UCSD-AML1 (cell line): ENCODE results near the gene EVA1A.
"Not testable (repeated sequence)": the region's sequence is repeated elsewhere in the genome, so short reads cannot be mapped to it uniquely, and the experiment has no call there.

Source experiments
- DNase-seq: peaks from one replicate; lab custom pipeline; 2025; ENCODE audit not compliant: unreplicated experiment; lab: John Stamatoyannopoulos, UW

EVA1A gene

DNA sequence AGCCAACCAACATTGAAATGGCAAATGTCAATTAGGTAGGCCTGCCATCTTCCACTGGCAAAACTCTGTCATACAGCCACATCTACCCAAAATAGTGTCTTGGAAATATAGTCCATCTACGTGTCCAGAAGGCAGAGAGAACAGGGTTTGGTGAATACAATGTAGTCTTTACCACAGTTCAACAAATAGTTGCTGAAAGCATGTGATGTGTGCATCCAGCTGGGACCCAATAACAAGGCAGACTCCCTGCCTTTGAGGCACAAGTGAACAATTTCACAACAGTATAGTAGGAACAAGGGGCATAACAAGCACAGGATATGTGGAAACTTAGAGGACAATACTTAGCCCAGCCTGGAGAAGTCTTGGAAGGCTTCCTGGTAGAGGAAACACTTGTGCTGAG is 72.6 kb downstream of the EVA1A start:
- no peak for DNase-seq

DNA sequence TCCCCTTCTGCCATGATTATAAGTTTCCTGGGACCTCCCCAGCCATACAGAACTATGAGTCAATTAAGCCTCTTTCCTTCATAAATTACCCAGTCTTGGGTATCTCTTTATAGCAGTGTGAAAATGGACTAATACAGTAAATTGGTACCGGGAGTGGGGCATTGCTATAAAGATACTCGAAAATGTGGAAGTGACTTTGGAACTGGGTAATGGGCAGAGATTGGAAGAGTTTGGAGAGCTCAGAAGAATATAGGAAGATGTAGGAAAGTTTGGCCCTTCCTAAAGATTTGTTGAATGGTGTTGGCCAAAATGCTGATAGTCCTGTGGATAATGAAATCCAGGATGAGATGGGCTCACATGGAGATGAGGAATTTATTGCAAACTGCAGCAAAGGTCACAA is 74.0 kb downstream of the EVA1A start:
- DNase-seq = not testable (repeated sequence)

DNA sequence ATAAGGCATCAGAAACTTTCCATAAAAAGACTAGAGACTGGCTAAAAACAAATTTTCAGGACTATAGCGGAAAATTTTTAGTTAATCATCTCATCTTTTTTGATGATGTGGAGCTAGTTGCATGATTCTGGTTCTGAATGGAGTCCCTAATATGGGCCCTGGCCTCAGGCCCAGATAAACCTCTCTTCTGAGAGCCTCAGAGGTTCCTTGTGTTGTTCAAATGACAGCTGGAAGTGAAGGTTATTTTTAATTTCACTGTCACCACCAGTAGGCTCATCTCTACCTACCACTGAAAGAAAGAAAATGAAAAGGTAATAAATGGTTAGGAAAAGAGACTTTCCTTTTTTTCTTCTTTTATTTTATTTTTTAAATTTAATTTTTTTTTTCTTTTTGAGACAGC is 75.9 kb downstream of the EVA1A start:
- no peak for DNase-seq

DNA sequence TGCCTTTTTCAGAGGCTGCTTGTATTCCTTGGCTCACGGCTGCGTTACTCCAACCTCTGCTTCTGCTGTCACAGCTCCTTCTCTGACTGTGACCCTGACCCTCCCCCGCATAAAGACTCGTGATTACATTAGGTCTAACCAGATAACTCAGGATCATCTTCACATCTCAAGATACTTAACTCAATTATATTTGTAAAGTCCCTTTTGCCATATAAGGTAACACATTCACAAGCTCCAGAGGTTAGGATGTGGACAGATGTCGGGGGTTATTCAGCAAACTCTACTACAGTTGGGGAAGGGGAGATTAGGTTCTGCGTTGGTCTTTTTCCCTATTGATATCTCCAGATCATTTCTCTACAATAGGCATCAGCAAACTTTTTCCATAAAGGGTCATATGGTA is 76.9 kb downstream of the EVA1A start:
- DNase-seq = no peak

DNA sequence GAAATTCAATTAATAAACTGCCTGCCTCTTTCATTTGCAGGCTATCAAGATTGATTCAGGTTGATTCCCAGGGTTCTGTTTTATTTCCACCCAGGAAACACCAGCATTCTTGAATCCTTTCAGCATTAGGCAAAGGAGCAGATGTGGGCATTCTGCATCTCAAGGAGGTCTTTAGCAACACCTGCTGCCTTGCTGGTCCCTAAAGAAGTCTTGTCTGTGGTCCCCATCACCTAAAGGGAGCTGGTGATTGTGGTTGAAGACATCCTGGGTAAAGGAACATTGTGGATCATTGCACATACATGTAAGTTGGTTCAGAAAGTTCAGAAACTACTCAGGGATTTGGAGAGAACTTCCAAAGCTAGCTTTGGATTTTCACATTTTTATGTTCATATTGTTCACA is 78.3 kb downstream of the EVA1A start:
- no peak for DNase-seq

DNA sequence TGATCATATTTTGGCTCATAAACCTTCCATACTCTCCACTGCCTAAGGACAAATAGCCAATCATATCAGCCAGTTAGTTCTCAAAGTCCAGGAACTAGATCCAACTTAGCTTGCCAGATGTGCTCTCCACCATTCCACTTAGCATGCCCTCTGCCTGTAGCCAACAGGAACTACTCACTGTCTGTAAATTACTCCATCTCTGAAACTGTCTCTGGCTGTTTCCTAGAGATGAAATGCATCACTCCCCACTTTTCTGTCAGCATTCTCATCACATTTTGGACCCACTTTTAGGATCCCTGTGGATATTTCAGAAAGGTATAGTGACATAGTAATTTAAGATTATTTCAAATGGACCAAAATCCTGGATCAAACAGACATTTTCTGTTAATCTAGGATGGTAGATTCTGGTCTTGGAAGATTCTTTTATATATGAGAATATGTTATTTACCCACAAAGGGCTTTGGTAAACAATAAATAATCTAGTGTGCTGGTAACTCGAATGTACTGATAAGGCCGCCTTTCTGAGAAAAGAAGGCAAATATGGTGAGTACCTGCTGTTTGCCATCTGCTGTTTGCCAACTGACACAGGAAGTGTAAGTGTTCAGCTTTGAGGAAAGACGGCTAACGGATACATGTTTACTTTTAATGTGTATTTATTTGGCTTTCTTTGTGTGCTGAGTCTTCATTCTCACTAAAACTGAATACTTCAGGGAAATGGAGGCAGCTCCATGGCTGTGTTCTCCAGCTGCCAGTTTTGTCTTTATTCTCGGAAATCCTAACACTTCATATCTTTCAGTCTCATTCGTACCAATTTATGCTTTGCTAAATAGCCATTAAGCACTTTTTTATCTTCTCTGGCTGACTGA is 79.5 kb downstream of the EVA1A start:
- DNase-seq = no peak

DNA sequence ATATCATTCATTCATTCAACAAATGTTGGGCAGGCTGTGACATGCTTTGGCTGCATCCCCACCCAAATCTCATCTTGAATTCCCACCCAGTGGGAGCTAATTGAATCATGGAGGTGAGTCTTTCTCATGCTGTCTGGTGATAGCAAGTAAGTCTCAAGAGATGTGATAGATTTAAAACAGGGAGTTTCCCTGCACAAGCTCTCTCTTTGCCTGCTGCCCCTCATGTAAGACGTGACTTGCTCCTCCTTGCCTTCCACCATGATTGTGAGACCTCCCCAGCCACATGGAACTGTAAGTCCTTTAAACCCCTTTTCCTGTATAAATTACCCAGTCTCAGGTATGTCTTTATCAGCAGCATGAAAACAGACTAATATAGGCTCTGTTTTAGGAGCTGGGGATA is 83.0 kb downstream of the EVA1A start:
- not testable (repeated sequence) for DNase-seq

DNA sequence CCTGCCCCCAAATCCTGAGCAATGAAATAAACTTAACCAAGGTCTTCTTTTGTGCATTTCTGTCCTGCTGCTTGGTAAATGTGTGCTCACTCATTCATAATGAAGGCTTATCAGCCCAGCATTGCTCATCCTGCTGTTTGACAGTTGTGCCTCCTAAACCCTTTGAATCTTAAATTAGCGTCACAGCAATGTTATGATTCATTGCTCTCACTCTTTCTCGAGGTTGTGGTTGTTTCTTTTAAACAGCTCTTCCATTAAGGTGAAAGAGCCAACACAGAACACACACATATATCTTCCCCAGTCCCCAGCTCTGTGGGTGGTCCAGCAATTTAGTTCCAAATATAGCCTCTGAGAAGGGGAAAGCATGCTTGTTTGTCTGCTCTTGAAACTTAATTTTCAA is 84.0 kb downstream of the EVA1A start:
- DNase-seq = no peak

DNA sequence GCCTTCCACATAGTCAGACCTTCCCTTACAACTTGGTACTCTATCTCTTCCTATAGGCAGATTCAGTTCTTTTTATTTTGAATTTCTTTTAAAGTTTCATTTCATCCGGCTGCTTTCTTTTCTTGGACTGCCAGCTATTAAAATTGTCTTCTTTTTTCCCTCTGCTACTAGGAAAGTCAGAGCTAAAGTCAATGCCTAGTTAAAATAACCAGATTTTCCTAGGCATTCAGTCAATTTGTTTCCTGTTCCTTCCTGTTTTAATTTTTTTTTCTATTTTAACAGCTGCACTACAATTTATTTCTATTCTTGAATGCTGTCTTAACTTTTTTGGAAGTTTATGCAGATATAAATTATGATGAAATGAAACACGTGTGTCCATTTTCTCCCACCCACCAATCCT is 84.8 kb downstream of the EVA1A start:
- no peak for DNase-seq

DNA sequence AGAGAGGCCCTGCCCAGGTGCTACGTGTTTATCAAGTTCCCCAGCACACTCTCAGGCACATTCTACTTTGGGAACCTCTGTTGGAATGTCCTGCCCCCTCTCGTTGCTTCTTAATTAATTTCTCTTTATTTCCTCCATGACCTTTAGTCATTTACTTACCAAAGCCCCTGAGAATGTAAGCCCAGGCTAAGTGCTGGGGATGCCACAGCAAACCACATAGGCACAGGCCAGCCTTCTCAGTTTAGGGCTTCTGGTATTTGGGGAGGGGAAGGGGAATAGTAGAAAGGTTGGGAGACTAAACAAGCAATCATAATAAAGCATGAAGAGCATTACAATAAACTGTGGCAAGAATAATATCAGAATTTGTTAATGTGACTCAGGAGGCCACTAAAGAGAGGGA is 85.7 kb downstream of the EVA1A start:
- no peak for DNase-seq

DNA sequence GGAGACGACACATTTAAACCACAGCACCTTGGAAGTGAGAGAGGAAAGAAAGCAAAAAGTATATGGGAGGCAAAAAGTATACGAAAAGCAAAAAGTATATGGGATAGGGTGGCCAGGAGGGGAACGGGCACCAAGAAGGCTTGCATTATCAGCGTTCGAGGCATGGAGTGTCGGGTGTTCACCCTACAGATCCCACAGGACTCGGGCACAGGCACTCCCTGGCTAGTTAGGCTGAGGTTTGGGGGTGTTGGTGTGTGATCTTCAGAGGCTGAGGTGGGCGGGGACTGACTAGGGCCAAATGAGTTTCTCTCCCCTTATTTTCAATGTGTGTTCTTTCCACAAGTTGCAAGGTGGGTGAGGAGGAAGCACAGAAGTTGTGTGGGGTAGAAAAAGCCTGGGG is 86.6 kb downstream of the EVA1A start:
- DNase-seq = no peak

DNA sequence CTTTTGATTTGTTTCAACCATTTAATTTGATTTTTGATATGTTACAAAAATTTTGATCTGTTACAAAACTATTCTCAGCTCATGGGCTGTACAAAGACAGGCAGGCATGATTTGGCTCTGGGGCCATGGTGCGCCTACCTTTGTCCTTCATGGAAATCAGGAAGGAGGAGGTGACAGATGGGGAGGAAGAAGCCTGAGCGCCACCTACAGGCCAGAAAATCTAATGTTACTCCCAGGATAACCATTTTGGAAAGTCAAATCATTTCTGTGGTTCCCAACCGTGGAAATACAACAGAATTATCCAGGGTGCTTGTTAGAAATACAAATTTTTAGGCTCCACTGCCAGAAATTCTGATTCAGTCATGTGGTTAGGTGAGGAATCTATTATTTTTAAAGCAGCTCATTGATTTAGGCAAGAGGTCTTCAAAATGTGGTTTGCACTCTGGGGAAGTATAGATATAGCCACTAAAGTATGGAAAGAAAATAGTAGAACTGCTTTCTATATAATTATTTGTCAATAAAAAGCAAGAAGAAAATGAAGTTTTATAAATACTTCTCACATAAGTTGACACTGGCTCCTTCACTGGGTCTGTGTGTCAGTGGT is 93.9 kb downstream of the EVA1A start:
- DNase-seq = no peak

DNA sequence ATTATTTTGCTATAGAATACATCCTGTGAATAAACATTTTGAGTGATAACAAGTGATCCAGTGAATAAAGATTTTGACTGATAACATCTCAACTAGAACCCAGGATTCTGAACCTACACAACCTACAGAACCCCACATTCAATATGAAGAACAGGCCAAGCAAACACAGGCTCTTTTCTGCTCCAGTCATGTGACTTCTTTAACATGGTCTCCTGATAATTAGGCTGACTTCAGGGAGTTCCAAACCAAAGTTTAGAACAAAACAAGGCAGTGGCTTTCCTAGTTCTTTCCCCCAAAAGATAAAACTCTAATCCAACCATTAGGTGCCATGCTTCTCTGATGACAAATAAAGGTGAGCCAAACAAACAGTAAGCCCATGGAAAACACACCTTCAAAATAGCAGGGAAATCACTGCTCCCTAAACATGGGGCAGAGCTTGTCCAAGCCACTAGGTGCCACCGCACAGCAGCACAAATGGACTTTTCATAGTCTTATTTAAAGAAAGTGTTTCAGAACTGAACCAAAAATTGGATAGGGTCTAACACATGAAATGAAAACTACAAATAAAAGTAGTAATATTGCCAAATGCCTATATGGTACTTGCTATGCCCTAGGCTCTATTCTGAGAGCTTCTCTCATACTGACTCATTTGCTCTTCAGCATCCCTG is 95.3 kb downstream of the EVA1A start:
- DNase-seq = no peak

DNA sequence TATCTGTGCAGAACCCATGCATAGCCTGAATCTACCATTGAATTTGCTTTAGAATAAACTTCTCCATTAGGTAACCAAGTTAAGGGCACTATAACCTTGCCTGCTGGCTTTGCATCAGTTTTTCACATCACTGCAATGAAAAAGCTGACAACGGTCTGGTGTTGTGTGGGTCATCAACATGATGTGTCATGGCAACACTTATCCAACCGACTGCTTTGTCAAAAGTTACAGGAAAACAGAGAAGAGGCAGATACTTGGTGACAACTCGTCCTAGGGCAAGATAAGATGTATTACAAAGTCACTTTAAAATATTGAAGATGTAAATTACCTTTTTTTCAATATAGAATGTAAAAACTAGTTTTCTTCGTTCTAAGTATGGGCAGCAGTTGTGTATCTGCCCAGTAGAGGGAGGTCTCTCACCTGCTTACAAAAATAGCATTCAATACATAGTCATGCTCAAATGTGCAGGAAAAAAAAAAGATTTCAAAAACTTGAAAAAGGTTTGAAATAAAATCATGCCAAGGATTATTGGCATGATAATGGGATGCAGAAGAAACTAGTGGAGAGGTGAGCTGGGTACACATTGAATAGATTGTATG is 96.3 kb downstream of the EVA1A start:
- DNase-seq = no peak

DNA sequence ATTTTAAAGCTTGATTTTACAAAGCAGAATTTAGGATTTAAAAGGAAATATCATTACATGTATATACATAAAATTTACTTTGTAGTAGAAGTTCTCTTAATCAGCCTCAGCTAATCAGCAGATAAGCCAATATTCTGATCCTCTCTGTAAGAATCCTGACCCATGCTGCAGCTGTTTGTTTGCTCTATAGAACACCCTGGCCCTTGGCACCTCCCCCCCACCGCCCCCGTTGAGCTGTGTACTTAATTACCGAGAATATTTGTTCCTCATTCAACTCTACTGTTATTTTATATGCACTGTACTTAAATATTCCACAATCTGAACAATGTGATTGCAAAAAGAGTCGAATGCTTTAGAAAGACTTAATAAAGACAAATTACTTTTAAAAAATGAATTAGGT is 98.0 kb downstream of the EVA1A start:
- no peak for DNase-seq

DNA sequence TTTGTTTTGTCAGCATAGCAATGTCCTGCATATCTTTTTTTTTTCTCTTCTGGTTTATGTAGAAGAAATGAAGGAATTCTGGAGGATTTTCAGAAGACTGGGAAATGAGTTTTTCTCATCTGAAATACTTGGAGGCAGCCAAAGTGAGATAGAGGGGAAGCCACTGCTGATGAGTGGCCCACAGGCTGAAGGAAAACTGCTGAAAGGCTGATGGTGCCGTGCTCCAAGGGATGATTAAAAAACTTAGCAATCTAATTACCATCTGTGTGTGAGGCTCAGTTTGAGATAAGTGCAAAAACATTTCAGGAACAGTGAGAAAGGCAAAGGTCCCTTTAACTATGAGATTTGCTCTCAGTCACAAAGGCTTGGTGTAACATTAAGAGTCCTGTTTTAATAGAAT is 98.5 kb downstream of the EVA1A start:
- no peak for DNase-seq

DNA sequence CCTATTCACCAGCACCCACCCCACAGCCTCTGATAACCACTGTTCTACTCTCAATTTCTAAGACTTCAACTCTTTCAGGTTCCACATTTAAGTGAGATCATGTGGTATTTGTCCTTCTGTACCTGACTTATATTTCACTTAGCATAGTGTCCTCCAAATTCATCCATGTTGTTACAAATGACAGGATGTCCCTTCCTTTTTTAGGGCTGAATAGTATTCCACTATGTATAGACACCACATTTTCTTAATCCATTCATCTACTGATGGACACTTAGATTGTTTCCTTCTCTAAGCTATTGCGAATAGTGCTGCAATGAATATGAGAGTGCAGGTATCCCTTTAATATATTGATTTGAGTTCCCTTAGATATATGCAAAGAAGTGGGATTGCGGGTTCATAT is 100.1 kb downstream of the EVA1A start:
- no peak for DNase-seq

DNA sequence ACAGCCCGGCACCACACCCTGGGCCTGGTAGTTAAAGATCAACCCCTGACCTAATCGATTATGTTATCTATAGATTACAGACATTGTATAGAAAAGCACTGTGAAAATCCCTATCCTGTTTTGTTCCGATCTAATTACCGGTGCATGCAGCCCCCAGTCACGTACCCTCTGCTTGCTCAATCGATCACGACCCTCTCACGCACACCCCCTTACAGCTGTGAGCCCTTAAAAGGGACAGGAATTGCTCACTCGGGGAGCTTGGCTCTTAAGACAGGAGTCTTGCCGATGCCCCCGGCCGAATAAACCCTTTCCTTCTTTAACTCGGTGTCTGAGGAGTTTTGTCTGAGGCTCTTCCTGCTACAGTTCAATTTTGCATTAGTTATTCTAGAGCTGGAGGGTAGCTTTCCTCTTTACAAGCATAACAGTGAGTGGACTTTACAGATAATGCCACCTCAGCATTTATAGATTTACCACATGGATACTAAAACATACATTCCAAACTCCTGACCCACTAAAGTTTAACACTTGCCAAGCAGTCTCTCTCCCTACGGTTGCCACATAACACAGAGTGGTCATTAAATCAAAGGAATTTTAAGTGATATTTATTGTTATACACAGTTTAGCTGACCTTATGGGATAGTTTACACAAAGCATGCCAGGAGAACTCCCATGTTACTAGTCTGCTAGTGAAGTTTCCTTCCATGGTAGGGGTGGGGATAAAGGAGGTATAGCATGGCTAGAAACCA is 101.0 kb downstream of the EVA1A start:
- no peak for DNase-seq

DNA sequence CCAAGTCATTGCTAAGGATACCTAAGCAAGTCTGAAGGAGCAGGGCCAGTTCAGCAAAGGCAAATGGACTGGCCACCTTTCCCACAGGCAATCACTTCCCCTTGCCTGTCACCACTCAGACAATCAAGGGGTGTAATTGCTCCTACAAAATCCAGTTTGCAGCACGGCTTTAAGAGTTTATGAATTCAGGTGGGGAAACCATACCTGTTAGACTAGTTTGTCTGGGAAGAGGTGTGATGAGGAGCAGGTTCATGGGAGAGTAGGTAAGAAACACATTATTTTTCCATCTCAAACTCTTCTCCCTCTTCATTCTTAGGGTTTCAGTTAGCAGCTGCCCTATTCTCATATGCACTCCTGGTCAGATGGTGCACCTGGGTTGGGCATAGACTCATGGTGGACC is 102.5 kb downstream of the EVA1A start:
- no peak for DNase-seq

DNA sequence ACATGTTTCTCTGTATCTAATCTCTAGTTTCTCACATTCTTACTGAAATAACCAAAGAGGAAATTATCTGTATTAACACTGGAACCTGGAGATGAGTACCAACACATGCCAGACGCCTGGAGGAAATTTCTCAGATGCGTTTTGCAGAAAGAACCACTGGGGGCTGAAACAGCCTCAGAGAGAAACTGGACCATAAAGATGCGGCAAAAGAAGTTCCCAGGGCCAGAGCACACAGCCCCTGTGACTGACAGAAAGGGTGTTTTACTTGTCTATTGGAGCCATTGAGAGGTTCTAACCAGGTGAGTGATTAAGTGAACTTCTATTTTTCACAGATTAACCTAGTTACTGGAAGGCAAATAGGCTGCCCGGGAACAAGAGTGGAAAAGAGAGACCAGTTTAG is 103.9 kb downstream of the EVA1A start:
- no peak for DNase-seq

DNA sequence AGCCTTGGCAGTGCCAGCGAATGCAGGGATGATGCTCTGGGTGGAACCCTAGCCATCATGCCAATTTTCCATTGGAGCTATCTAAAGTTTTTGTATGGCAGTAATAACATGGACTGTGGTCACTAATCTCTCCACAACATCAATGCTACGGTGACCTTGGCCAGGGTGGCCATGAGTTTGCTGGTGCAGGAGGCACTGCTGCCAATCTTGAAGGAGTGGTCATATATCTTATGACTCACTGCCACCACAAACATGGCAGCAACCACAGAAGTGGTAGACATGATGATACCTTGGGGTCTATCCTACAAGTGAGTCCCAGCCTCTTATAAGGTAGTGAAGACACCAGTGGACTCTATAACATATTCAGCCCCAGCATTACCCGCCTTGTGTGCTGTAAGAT is 104.6 kb downstream of the EVA1A start:
- DNase-seq = no peak
